ENCODE data around the gene TRAK1.

The TRAK1 gene

DNA sequence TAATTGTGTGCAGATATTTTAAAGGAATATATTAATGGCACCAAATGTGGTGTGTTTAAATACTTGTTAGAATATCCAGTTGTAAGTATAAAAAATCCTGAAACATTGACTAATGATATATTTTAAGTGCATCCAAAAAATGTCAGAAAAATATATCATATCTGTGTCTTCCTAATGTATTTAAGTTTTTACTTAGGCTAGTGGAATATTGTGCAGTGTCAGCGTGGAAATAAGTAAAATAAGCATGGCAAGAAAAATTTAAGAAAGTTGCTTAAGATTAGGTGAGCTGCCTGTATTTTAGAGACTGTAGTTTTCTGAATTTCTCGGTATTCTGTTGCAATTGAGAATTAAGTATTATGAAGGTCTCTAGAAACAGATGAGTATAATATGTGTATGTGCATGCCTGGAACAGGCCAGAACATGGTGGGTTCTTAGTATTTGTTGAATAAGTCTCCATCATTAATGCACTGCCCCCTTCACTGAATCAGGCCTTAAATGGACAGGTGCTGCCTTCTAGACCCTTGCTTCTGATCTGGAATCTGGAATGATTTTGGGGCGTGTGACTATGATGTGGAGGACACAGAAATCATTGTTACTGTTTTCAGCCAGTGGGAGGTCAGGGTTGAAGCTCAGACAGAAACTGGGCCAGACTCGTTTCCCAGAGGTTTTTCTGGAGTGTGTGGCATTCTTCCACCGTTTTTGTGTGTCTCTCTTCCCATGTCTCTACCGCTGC, 86.1 kb downstream of the TRAK1 start:
- no peak overlapping the region for H3K9ac ChIP-seq
- H3K79me2 ChIP-seq = peaks cover 17% of the 10 kb centered on the region
- no peak overlapping the region for H3K4me3 ChIP-seq (ENCODE audit: low read depth, low read length)
- no peak overlapping the region for H3K27ac ChIP-seq
- H3K4me1 ChIP-seq = peaks cover 8% of the 10 kb centered on the region
- TF ChIP-seq, protein P1, sequence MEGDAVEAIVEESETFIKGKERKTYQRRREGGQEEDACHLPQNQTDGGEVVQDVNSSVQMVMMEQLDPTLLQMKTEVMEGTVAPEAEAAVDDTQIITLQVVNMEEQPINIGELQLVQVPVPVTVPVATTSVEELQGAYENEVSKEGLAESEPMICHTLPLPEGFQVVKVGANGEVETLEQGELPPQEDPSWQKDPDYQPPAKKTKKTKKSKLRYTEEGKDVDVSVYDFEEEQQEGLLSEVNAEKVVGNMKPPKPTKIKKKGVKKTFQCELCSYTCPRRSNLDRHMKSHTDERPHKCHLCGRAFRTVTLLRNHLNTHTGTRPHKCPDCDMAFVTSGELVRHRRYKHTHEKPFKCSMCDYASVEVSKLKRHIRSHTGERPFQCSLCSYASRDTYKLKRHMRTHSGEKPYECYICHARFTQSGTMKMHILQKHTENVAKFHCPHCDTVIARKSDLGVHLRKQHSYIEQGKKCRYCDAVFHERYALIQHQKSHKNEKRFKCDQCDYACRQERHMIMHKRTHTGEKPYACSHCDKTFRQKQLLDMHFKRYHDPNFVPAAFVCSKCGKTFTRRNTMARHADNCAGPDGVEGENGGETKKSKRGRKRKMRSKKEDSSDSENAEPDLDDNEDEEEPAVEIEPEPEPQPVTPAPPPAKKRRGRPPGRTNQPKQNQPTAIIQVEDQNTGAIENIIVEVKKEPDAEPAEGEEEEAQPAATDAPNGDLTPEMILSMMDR (IDR thresholded peaks at IDR 0.05) = no peak
- H3K27me3 ChIP-seq (ENCODE audit: control insufficient read depth, insufficient read depth, low read length) = no peaks in the 10 kb centered on the region
- H3K9me3 ChIP-seq (ENCODE audit: control insufficient read depth, low read length) = no peaks in the 10 kb centered on the region
- no peak overlapping the region for H2AFZ ChIP-seq
- no peaks in the 10 kb centered on the region for H3K36me3 ChIP-seq (ENCODE audit: control insufficient read depth, insufficient read depth, low read length)
- H3K4me2 ChIP-seq (ENCODE audit: low read length) = no peak overlapping the region

DNA sequence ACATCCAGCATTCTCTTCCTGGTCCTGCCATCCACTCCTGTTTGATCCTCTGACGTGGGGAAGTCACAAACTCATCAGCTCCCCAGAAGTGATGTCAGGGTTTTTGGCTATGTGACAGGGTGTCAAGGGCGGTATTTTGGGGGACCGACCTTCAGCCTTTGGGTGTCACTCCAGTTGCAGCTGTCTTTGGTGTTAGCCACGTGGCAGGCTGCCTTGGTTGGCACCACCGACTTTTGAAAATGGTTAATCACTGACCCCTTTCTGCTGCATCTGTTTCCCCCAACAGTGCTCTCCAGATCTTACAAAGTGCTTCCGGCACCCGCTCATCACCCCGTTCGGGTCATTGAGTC, 86.6 kb downstream of the TRAK1 start:
- no peaks in the 10 kb centered on the region for H3K36me3 ChIP-seq (ENCODE audit: control insufficient read depth, insufficient read depth, low read length)
- TF ChIP-seq, protein P1 (IDR thresholded peaks at IDR 0.05) = no peak
- H3K9me3 ChIP-seq (ENCODE audit: control insufficient read depth, low read length) = no peaks in the 10 kb centered on the region
- H2AFZ ChIP-seq = no peak overlapping the region
- H3K27ac ChIP-seq = no peak overlapping the region
- H3K27me3 ChIP-seq (ENCODE audit: control insufficient read depth, insufficient read depth, low read length) = no peaks in the 10 kb centered on the region
- peaks cover 14% of the 10 kb centered on the region for H3K79me2 ChIP-seq
- no peak overlapping the region for H3K4me2 ChIP-seq (ENCODE audit: low read length)
- H3K9ac ChIP-seq = no peak overlapping the region
- H3K4me3 ChIP-seq (ENCODE audit: low read depth, low read length) = no peak overlapping the region
- H3K4me1 ChIP-seq = peaks cover 8% of the 10 kb centered on the region

GRCh38 chr3:42179110-42179725, 88.1 kb downstream of the TRAK1 start:
- TF ChIP-seq, protein P1 (IDR thresholded peaks at IDR 0.05) = no peak
- H3K27me3 ChIP-seq (ENCODE audit: control insufficient read depth, insufficient read depth, low read length) = no peaks in the 10 kb centered on the region
- H3K79me2 ChIP-seq = peaks cover 7% of the 10 kb centered on the region
- H3K9ac ChIP-seq = no peak overlapping the region
- no peak overlapping the region for H3K27ac ChIP-seq
- no peaks in the 10 kb centered on the region for H3K9me3 ChIP-seq (ENCODE audit: control insufficient read depth, low read length)
- H3K4me1 ChIP-seq = peaks cover 8% of the 10 kb centered on the region
- no peak overlapping the region for H2AFZ ChIP-seq
- H3K4me3 ChIP-seq (ENCODE audit: low read depth, low read length) = no peak overlapping the region
- no peak overlapping the region for H3K4me2 ChIP-seq (ENCODE audit: low read length)
- H3K36me3 ChIP-seq (ENCODE audit: control insufficient read depth, insufficient read depth, low read length) = no peaks in the 10 kb centered on the region

DNA sequence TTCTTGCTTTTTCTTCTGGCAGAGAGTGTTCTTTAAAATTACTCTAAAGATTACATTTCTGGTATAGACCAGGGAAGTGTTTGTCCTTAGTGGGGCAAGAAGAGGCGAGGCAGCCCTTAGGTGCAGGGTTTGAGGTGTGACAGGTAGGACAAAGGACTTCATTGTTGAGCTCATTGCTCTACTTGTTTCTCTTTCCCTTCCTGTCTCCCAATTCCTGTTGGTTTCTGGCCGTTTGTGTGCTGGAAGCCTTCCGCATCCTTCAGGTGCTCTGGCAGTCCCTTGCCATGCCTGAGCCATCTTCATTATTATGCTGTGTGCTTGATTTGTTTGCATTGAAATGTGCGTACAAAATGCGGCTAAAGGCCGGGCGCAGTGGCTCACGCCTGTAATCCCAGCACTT, 89.7 kb downstream of the TRAK1 start:
- H3K36me3 ChIP-seq (ENCODE audit: control insufficient read depth, insufficient read depth, low read length) = no peaks in the 10 kb centered on the region
- no peaks in the 10 kb centered on the region for H3K27me3 ChIP-seq (ENCODE audit: control insufficient read depth, insufficient read depth, low read length)
- H2AFZ ChIP-seq = no peak overlapping the region
- no peak overlapping the region for H3K9ac ChIP-seq
- TF ChIP-seq, protein P1 (IDR thresholded peaks at IDR 0.05) = no peak
- H3K4me1 ChIP-seq = peaks cover 8% of the 10 kb centered on the region
- no peak overlapping the region for H3K4me2 ChIP-seq (ENCODE audit: low read length)
- peaks cover 7% of the 10 kb centered on the region for H3K79me2 ChIP-seq
- H3K9me3 ChIP-seq (ENCODE audit: control insufficient read depth, low read length) = no peaks in the 10 kb centered on the region
- H3K4me3 ChIP-seq (ENCODE audit: low read depth, low read length) = no peak overlapping the region
- H3K27ac ChIP-seq = no peak overlapping the region

DNA sequence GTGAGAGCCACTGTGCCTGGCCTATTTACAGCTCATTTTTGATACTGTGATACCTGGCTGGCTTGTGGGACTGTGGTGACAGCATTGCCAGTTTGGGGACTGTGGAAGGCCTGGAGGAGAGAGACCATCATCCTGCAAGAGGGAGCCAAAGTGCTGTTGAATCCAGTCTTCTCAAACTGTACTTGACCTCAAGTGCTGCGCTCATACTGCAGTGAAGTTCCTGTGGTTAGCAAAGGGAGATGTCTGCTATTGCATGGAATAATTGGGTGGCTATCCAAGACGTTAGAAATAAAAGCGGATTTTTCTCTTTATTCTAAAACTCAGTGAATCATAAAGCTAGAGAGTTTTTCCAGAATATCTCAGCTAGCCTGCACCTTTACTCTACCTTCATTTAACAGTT, 91.4 kb downstream of the TRAK1 start:
- TF ChIP-seq, protein P1 (IDR thresholded peaks at IDR 0.05) = no peak
- H2AFZ ChIP-seq = no peak overlapping the region
- H3K27ac ChIP-seq = no peak overlapping the region
- no peaks in the 10 kb centered on the region for H3K9me3 ChIP-seq (ENCODE audit: control insufficient read depth, low read length)
- peaks cover 3% of the 10 kb centered on the region for H3K79me2 ChIP-seq
- H3K9ac ChIP-seq = no peak overlapping the region
- H3K4me2 ChIP-seq (ENCODE audit: low read length) = no peak overlapping the region
- H3K4me3 ChIP-seq (ENCODE audit: low read depth, low read length) = no peak overlapping the region
- H3K27me3 ChIP-seq (ENCODE audit: control insufficient read depth, insufficient read depth, low read length) = no peaks in the 10 kb centered on the region
- peaks cover 8% of the 10 kb centered on the region for H3K4me1 ChIP-seq
- no peaks in the 10 kb centered on the region for H3K36me3 ChIP-seq (ENCODE audit: control insufficient read depth, insufficient read depth, low read length)

All from parathyroid adenoma (tissue), 2 donors.